PC-9 (cell line): Measurements from ENCODE around the gene C1orf35. TPM values are rescaled to one million over a fixed set of nuclear protein-coding genes. Genes with fewer than 3 reads are reported as not detected.

Experiments used
- BruUV-seq: library from RNA; stranded (reverse); fragments of 400-500 nt; replicated peaks from 2 replicates; lab custom pipeline; 2021; lab: Mats Ljungman, UMichigan
- CTCF ChIA-PET: fragments of 300-600 bp; sonication (Branson Sonifier 250); formaldehyde crosslinking; loops from one replicate; lab custom pipeline; 2022; ENCODE audit warnings: antibody characterized with exemption; lab: Charles Lee
- POLR2A ChIA-PET: fragments of 300-600 bp; sonication (Branson Sonifier 250); formaldehyde crosslinking; loops from one replicate; lab custom pipeline; 2022; ENCODE audit warnings: antibody characterized with exemption; ENCODE audit not compliant: unreplicated experiment; lab: Charles Lee
- DNase-seq, 2 experiments: peaks; one replicate each; pipeline versions ENCODE4 v3.0.0 to v3.0.0-alpha.2; 2015 to 2022; ENCODE audit warnings: mixed read lengths in 1 of 2
- H2AFZ ChIP-seq: fragments of 200-600 bp; sonication (generic); 2 replicates; pipeline ENCODE4 v1.8.1; 2017; ENCODE audit warnings: antibody characterized with exemption
- H3F3A ChIP-seq: fragments of 200-600 bp; sonication (generic); 2 replicates; pipeline ENCODE4 v1.8.1; 2017; ENCODE audit warnings: antibody characterized with exemption, mild to moderate bottlenecking, low read depth; ENCODE audit not compliant: insufficient read depth
- H3K27ac ChIP-seq: fragments of 200-600 bp; sonication (generic); 2 replicates; pipeline ENCODE4 v1.6.1; 2016; ENCODE audit warnings: mixed run types
- H3K27me3 ChIP-seq: fragments of 200-600 bp; sonication (generic); 2 replicates; pipeline ENCODE4 v1.6.1; 2016; ENCODE audit warnings: low read depth, mixed run types; ENCODE audit not compliant: insufficient read depth
- H3K36me3 ChIP-seq: fragments of 200-600 bp; sonication (generic); 2 replicates; pipeline ENCODE4 v1.6.1; 2016; ENCODE audit warnings: low read depth, mixed run types
- H3K4me1 ChIP-seq: fragments of 200-600 bp; sonication (generic); replicated peaks from 2 replicates; pipeline ENCODE4 v1.6.1; 2016; ENCODE audit warnings: mixed run types; ENCODE audit not compliant: insufficient read depth
- H3K4me2 ChIP-seq: fragments of 200-600 bp; sonication (generic); 2 replicates; pipeline ENCODE4 v1.6.1; 2017; ENCODE audit warnings: mixed run types
- H3K4me3 ChIP-seq: fragments of 200-600 bp; sonication (generic); 2 replicates; pipeline ENCODE4 v1.6.1; 2016; ENCODE audit warnings: mixed run types
- H3K79me2 ChIP-seq: fragments of 200-600 bp; sonication (generic); 2 replicates; pipeline ENCODE4 v1.6.1; 2017; ENCODE audit warnings: low read depth, mixed run types
- H3K9me2 ChIP-seq: fragments of 200-600 bp; sonication (generic); 2 replicates; pipeline ENCODE4 v1.8.1; 2017; ENCODE audit warnings: mild to moderate bottlenecking; ENCODE audit not compliant: insufficient read depth
- H3K9me3 ChIP-seq: fragments of 200-600 bp; sonication (generic); 2 replicates; pipeline ENCODE4 v1.8.1; 2016; ENCODE audit warnings: low read depth; ENCODE audit not compliant: insufficient read depth
- H4K20me1 ChIP-seq: fragments of 200-600 bp; sonication (generic); 2 replicates; pipeline ENCODE4 v1.8.1; 2017; ENCODE audit not compliant: insufficient read depth
- CTCF ChIP-seq: fragments of 200-600 bp; sonication (generic); conservative IDR thresholded peaks from 2 replicates; pipeline ENCODE4 v1.6.1; 2017; ENCODE audit warnings: mixed run types, antibody characterized with exemption, mild to moderate bottlenecking, moderate library complexity
- EZH2 ChIP-seq: fragments of 200-600 bp; sonication (generic); IDR thresholded peaks from 2 replicates; pipeline ENCODE4 v1.8.0; 2017; ENCODE audit warnings: antibody characterized with exemption, low read depth
- intact Hi-C: fragments of 100-400 bp; cut with micrococcal nuclease; formaldehyde crosslinking; loops from one replicate; pipeline ENCODE4 v1.10.0; 2022; ENCODE audit not compliant: unreplicated experiment
- total RNA-seq: library from RNA; stranded (reverse); gene quantifications from 2 replicates; pipeline ENCODE4 v1.2.3, GENCODE V29; 2021

Gene C1orf35
- total RNA-seq, 1 experiment from 2014 or later, result 26.4 TPM

- Histone ChIP-seq H4K20me1 (no peaks in the 10 kb centered on the region), H3K4me2 (peak overlapping the region; percentile 95), H3K79me2 (no peaks in the 10 kb centered on the region), H3K4me1 (peaks cover 15% of the 10 kb centered on the region), H3K9me3 (no peaks in the 10 kb centered on the region), H2AFZ (no peak overlapping the region), H3K27ac (no peak overlapping the region), H3K4me3 (peak overlapping the region; percentile 96; the same call in 1 of the 2 replicates), H3F3A (peaks cover 22% of the 10 kb centered on the region), H3K9me2 (no peaks in the 10 kb centered on the region), H3K36me3 (no peaks in the 10 kb centered on the region), H3K27me3 (0 out of 2 replicates have a peak, but pooled peaks cover under 1% of the 10 kb centered on the region)
- BruUV-seq, result no TSS peak
- intact Hi-C loops, result loop anchor here (2.0 kb wide), 1 partner anchor 17 kb away; no protein-coding TSS in a partner anchor
- no peak for DNase-seq
- POLR2A ChIA-PET, result no interaction called here
- TF ChIP-seq CTCF (no peak), EZH2 (no peak)
- CTCF ChIA-PET, result interaction anchor here (0.7 kb wide), 1 partner anchor 27 kb away, joined by 4 read pairs; no protein-coding TSS in a partner anchor
These were observed 41.6 kb downstream of the C1orf35 start for GRCh38 chr1:228061411-228062084.

DNA sequence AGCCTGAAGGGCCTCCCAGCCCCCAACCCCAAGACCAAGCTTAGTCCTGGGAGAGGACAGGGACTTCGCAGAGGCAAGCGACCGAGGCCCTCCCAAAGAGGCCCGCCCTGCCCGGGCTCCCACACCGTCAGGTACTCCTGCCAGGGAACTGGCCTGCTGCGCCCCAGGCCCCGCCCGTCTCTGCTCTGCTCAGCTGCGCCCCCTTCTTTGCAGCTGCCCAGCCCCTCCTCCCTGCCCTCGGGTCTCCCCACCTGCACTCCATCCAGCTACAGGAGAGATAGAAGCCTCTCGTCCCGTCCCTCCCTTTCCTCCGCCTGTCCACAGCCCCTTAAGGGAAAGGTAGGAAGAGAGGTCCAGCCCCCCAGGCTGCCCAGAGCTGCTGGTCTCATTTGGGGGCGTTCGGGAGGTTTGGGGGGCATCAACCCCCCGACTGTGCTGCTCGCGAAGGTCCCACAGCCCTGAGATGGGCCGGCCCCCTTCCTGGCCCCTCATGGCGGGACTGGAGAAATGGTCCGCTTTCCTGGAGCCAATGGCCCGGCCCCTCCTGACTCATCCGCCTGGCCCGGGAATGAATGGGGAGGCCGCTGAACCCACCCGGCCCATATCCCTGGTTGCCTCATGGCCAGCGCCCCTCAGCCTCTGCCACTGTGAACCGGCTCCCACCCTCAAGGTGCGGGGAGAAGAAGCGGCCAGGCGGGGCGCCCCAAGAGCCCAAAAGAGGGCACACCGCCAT is 42.5 kb downstream of the C1orf35 start:
- H3K79me2 ChIP-seq, result no peaks in the 10 kb centered on the region
- peaks cover 15% of the 10 kb centered on the region for H3K4me1 ChIP-seq
- ChIA-PET CTCF (interaction anchor here (0.6 to 1.8 kb wide), 4 partner anchors 28 to 115 kb away, joined by 3 to 14 read pairs (median 7); no protein-coding TSS in a partner anchor), POLR2A (no interaction called here)
- no peaks in the 10 kb centered on the region for H4K20me1 ChIP-seq
- H3K36me3 ChIP-seq, result no peaks in the 10 kb centered on the region
- peaks cover 30% of the 10 kb centered on the region for H3F3A ChIP-seq
- H3K4me3 ChIP-seq, result peak overlapping the region; percentile 96
- intact Hi-C loops, result loop anchor here (1.0 to 2.0 kb wide), 2 partner anchors 16 to 56 kb away; no protein-coding TSS in a partner anchor
- H3K4me2 ChIP-seq, result peak overlapping the region; percentile 95
- H3K27me3 ChIP-seq, result no peaks in the 10 kb centered on the region
- DNase-seq, result peak in 1 of 2 experiments; percentile 63
- no peaks in the 10 kb centered on the region for H3K9me2 ChIP-seq
- TSS peak; percentile 79 for BruUV-seq
- H3K9me3 ChIP-seq, result no peaks in the 10 kb centered on the region
- H2AFZ ChIP-seq, result peak overlapping the region; percentile 93
- no peak for TF ChIP-seq EZH2
- TF ChIP-seq CTCF, result no peak; the same call in 1 of the 2 replicates
- no peak overlapping the region for H3K27ac ChIP-seq
